Measurements from ENCODE around the gene RAB20.
"Not testable (repeated sequence)": the region's sequence is repeated elsewhere in the genome, so short reads cannot be mapped to it uniquely, and the experiment has no call there.

RAB20 gene

DNA sequence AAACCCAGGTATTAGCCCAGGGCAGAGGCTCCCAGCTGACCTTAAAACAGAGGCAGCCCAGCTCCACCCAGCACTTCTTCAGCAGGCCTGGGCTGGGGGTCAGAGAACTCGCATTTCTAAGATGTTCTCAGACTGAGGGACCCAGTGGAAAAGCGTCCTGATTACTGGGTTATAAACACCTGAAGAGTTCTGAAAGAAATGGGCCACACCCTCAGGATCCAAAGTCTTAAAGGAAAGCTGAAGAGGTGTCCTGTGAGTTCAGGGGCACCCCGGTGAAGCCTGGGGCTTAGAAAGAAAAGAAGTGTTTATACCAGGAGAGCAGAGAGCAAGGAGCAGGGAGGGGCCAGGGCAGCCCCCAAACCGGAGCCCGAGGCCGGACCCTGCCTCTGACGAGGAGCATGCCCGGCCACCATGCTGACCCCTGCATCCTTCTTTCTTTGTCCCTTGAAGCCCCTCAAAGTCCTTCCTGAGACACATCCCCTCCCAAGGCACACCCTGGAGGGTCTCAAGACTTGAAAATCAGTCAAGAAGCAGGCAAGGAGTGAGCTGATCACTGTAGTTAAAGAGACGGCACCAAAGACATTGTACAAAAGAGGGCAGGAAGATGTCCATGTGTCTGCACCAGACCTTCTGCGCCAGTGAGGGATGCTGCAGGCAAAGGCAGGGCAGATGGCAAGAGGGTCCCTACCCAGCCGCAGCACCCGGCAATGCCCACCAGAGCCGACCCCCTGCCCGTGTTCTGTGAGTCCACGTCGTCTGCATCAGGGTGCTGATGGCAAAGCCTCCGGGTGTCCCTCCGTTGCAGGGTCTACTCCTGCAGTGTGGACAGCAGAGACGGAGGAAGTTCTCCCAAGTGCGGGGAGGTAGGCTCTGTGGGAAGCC is 10.6 kb upstream of the RAB20 start:
- no peak for TF ChIP-seq JUND (IDR thresholded peaks at IDR 0.05; ENCODE audit: low read depth)
- no peak for DNase-seq (ENCODE audit: low read depth in 1 of 2, low spot score in 1 of 2)
- in situ Hi-C loops (cut with HindIII; ENCODE audit: low pct_unique_long_range_greater_than_20kb, low sequenced_read_pairs): no loop called here

GRCh38 chr13:110570886-110571285 is 9.4 kb upstream of the RAB20 start:
- in situ Hi-C loops (cut with HindIII; ENCODE audit: low pct_unique_long_range_greater_than_20kb, low sequenced_read_pairs): no loop called here
- TF ChIP-seq JUND (IDR thresholded peaks at IDR 0.05; ENCODE audit: low read depth): no peak
- no peak for DNase-seq (ENCODE audit: low read depth in 1 of 2, low spot score in 1 of 2)

DNA sequence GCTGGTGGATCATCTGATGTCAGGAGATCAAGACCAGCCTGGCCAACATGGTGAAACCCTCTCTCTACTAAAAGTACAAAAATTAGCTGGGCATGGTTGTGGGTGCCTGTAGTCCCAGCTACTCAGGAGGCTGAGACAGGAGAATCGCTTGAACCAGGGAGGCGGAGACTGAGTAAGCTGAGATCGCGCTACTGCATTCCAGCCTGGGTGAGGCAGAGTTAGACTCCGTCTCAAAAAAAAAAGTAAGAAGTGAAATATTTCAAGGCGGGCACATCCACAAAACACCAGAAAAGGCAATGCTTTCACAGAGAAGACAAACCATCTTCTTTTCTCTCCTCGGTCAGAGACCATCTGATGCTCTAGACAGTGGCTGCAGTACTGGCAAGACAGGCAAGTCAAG is 8.4 kb upstream of the RAB20 start:
- DNase-seq (ENCODE audit: low read depth in 1 of 2, low spot score in 1 of 2); in situ Hi-C loops (cut with HindIII; ENCODE audit: low pct_unique_long_range_greater_than_20kb, low sequenced_read_pairs): not testable (repeated sequence)

DNA sequence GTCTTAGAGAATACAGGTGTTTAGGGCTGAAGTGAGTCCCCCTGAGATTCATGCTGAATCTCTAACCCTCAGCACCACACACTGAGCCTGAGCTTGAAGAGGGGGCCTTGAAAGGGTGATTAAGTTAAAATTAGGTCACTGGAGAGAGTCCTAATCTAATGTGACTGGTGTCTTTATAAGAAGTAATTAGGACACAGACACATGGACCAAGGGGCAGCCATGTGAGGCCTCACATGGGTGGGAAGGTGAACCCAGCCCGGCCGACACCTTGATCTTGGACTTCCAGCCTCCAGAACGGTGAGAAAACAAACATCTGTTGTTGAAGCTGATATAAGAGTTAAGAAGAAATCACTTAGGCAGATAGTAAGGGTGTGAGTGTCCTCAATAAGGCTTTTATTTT is 7.1 kb upstream of the RAB20 start:
- no peak for DNase-seq (ENCODE audit: low read depth in 1 of 2, low spot score in 1 of 2)
- in situ Hi-C loops (cut with HindIII; ENCODE audit: low pct_unique_long_range_greater_than_20kb, low sequenced_read_pairs): no loop called here
- no peak for TF ChIP-seq JUND (IDR thresholded peaks at IDR 0.05; ENCODE audit: low read depth)

DNA sequence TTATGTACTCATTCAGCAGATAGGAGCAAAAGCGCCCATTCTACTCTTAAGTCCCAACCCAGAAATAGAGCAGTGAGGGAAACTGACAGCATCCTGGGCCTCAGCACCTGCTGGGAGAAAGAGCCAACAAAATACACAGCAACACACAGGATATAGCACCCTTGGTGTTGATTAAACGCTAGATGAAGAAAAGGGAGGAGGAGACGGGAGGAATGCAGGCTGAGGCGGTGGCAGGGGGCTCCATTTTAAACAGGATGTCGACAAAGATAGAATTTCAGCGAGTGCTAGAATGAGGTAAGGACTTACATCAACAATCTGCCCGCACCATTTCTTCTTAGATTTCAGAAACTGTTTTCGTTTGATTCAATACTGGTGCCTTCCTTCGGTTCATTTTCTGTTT is 4.6 kb upstream of the RAB20 start:
- no peak for DNase-seq (ENCODE audit: low read depth in 1 of 2, low spot score in 1 of 2)
- TF ChIP-seq JUND (IDR thresholded peaks at IDR 0.05; ENCODE audit: low read depth): no peak
- in situ Hi-C loops (cut with HindIII; ENCODE audit: low pct_unique_long_range_greater_than_20kb, low sequenced_read_pairs): no loop called here

DNA sequence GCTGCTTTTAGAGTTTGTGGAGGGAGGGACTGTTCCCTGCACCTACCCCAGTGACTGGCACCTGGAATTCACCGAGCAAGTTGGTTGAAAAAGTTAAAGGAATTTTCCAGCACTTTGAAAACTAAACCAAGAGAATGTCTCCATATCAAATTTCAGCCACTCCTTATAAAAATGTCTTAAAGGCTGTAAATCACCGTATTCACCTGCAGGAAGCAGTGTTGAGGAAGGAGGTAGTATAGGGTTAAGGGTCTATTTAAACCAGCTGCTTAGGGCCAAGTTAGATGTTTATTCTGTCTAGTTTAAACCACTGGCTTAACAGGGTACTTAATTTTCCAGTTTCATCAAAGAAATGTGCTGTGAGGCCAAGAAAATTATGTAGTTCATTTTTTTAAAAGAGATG is 3.8 kb upstream of the RAB20 start:
- no peak for DNase-seq (ENCODE audit: low read depth in 1 of 2, low spot score in 1 of 2)
- TF ChIP-seq JUND (IDR thresholded peaks at IDR 0.05; ENCODE audit: low read depth): no peak
- in situ Hi-C loops (cut with HindIII; ENCODE audit: low pct_unique_long_range_greater_than_20kb, low sequenced_read_pairs): no loop called here

- DNase-seq (ENCODE audit: low read depth in 1 of 2, low spot score in 1 of 2): no peak
- in situ Hi-C loops (cut with HindIII; ENCODE audit: low pct_unique_long_range_greater_than_20kb, low sequenced_read_pairs): no loop called here
- no peak for TF ChIP-seq JUND (IDR thresholded peaks at IDR 0.05; ENCODE audit: low read depth)
These were observed 3.0 kb upstream of the RAB20 start for GRCh38 chr13:110564472-110564985.

- in situ Hi-C loops (cut with HindIII; ENCODE audit: low pct_unique_long_range_greater_than_20kb, low sequenced_read_pairs): no loop called here
- DNase-seq (ENCODE audit: low read depth in 1 of 2, low spot score in 1 of 2): no peak
- TF ChIP-seq JUND (IDR thresholded peaks at IDR 0.05; ENCODE audit: low read depth): no peak
These were observed 1.9 kb upstream of the RAB20 start for GRCh38 chr13:110563463-110563774.

DNA sequence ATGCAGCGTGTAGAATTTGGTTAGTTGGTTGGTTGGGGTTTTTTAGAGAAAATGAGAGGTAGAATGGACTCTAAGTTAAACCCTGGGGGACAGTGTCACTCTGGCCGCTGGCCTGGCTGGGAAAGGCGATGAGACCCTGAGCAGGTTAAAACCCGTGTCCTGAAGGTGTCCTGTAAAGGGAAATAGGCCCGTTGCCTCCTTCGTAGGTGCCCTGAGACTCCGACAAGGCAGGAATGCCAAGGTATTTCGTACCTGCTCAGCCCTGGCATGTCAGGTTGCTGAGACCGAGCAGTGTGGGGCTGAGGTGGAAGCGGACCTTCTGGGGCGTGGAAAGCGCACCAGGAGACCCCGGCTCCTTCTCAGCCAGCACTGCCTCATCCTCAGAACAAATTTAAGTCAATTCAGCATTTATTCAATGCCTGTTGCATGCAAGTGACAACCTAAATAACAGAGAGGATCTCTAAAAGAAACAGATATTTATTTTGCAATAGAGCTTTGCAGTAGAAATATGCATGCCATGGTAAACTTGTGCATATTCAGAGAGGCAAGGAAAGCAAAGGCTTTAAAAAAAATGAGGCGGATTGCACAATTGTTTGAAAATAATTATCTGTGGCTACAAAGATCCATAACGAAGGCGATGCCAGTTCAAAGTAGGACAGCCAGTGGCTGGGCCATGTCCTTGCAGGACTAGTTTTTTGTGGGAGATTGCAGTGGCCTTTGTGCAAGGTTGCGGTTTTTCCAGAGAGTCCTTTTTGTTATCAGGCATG is 1.4 kb upstream of the RAB20 start:
- in situ Hi-C loops (cut with HindIII; ENCODE audit: low pct_unique_long_range_greater_than_20kb, low sequenced_read_pairs): no loop called here
- DNase-seq (ENCODE audit: low read depth in 1 of 2, low spot score in 1 of 2): no peak
- TF ChIP-seq JUND (IDR thresholded peaks at IDR 0.05; ENCODE audit: low read depth): no peak

GRCh38 chr13:110562036-110562597 is 595 bp upstream of the RAB20 start:
- no peak for DNase-seq (ENCODE audit: low read depth in 1 of 2, low spot score in 1 of 2)
- in situ Hi-C loops (cut with HindIII; ENCODE audit: low pct_unique_long_range_greater_than_20kb, low sequenced_read_pairs): no loop called here
- no peak for TF ChIP-seq JUND (IDR thresholded peaks at IDR 0.05; ENCODE audit: low read depth)

DNA sequence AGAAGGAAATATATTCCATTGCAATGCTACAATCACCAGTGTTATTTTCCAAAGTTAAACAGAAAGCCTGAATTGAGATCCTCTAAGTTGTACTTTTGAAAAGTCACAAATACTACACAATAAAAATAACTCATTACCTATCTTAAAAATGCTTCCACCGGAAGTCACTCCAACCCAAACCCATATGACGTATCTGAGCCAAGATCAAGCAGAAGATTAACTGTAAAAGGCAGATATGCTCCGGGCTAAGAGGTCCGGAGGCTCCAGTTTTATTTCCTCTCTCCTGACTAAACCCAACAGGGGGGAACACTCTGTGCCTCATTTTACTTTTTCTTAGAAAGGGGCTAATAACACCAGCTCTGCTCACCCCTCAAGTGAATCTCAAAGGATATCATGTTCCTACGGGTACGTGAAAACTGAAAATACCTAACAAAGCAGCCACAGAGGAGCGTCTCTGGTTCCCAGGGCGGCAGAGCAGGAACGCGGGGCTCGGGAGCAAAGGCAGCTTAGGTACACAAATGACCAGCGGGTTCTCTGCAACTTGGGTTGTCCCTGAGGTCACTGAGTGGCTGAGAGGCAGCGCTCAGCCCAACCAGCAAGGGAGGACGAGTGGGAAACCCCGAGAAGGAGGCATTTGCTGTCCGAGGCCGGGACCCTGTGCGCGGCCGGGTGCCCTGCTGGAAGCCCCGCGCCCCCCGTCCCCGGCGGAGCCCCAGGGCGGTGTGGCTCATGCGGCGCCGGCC is 750 bp downstream of the RAB20 start:
- in situ Hi-C loops (cut with HindIII; ENCODE audit: low pct_unique_long_range_greater_than_20kb, low sequenced_read_pairs): no loop called here
- no peak for DNase-seq (ENCODE audit: low read depth in 1 of 2, low spot score in 1 of 2)
- TF ChIP-seq JUND (IDR thresholded peaks at IDR 0.05; ENCODE audit: low read depth): no peak

- in situ Hi-C loops (cut with HindIII; ENCODE audit: low pct_unique_long_range_greater_than_20kb, low sequenced_read_pairs): no loop called here
These were observed 1.5 kb downstream of the RAB20 start for GRCh38 chr13:110559986-110560385.

More at GRCh38 chr13:110559986-110560385, 1.5 kb downstream of the RAB20 start:
- TF ChIP-seq JUND (IDR thresholded peaks at IDR 0.05; ENCODE audit: low read depth): no peak
- DNase-seq (ENCODE audit: low read depth in 1 of 2, low spot score in 1 of 2): no peak

All from T47D (cell line).